Hypothalamus (tissue), 51 donors: ENCODE data around the gene SPANXN3.
A peak's percentile ranks its signal among the peaks of the same experiment; 100 is the strongest.
"Not testable (repeated sequence)": the region's sequence is repeated elsewhere in the genome, so short reads cannot be mapped to it uniquely, and the experiment has no call there.

Experiments
- DNase-seq, 51 donors: peaks; one replicate each; lab custom pipeline; 2025; lab: John Stamatoyannopoulos, UW

The SPANXN3 gene, protein sequence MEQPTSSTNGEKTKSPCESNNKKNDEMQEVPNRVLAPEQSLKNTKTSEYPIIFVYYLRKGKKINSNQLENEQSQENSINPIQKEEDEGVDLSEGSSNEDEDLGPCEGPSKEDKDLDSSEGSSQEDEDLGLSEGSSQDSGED

DNA sequence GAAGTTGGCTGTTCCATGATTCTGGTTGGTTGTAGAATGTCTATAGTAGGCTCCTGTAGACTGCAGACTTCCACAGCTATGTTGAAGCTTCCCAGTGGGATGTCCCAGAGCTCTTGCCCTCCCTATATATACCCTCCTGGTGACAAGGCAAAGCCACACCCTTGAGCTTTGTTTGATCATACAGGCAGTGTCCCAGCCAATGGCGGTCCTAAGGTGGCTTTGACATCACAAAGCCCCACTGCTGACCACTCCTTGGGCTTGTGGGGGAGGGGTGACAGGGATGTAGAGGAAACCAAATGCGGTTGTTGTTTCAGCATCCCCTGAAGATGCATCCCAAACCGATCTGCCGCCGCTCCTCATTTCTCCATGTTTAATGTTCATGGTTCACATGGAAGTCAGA, at the start of gene SPANXN3:
SPANXN3 (minus strand) TSS at position 101 of the 400 bp plus-strand sequence; CDS start at position 17, 84 bp downstream.
- DNase-seq = not testable (repeated sequence)

DNA sequence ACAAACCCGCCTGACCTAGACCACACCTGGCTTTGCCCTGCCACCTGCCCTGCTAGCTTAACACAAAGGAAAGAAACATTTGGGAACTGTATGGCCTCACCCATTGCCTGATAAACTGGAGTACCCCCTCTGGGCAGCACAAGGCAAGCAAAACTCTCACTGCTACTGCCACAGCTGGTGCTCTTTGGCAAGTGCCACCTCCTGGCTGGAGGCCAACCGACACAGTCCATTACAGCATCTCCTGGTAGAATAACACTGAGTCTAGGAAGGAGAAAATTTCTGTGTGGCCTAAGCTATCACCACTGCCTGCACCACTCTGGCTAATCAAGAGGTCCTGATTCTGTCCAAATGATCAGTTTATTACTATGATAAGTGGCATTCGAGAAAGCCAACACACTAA, 18.9 kb upstream of the SPANXN3 start:
- DNase-seq = peak in 13 of 51 donors; percentile 0 to 13 (median 0)

DNA sequence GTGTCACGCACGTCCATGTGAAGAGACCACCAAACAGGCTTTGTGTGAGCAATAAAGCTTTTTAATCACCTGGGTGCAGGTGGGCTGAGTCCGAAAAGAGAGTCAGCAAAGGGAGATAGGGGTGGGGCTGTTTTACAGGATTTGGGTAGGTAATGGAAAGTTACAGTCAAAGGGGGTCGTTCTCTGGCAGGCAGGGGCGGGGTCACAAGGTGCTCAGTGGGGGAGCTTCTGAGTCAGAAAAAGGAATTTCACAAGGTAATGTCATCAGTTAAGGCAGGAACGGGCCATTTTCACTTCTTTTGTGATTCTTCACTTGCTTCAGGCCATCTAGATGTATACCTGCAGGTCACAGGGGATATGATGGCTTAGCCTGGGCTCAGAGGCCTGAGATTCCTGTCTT, 15.1 kb downstream of the SPANXN3 start:
- not testable (repeated sequence) for DNase-seq

DNA sequence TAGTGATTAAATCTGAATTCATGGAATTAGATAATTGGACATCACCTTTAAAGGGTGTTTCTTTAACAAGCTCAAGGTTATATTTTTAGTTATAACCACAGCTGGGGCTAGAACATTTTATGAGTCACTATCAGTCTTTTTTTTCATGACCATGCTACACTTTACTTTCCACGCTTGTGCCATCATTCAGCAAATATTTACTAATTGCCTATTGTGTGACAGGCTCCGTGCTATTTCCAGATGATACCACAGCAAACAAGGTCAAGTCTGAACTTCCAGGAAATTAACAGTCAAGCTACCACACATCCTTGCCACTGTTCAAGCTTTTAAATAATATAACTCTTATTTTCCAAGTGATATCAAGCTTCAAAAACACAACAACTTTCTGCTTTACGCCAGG, 16.5 kb downstream of the SPANXN3 start:
- DNase-seq = no peak

DNA sequence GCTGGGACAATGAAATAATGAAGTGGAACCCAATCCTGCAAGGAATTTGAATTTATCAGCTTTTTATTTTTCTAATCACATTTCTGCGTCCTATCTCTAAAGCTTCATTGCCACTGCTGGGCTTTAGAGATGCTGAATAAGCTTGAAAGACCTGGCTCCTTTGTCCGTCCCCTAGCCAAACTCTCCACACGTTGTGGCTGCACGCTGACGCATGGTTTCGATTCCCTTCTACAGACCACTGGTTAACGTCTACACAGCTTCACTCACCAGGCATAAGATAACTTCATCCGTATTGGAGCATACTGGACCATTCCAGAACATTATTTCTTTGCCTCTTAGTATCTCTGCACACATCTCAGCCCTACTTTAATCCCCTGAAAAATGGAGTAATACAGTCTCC, 31.2 kb downstream of the SPANXN3 start:
- DNase-seq = no peak

DNA sequence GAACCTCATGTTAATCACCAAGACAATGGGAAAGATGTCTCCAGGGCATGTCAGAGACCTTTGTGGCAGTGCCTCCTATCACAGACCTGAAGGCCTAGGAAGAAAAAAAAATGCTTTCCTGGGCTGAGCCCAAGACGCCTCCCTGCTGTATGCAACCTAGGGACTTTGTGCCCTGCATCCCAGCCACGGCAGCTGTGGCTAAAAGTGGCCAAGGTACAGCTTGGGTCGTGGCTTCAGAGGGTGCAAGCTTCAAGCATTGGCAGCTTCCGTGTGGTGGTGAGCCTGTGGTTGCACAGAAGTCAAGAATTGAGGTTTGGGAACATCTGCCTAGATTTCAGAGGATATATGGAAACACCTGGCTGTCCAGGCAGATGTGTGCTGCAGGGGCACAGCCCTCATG, 40.5 kb downstream of the SPANXN3 start:
- DNase-seq = no peak

DNA sequence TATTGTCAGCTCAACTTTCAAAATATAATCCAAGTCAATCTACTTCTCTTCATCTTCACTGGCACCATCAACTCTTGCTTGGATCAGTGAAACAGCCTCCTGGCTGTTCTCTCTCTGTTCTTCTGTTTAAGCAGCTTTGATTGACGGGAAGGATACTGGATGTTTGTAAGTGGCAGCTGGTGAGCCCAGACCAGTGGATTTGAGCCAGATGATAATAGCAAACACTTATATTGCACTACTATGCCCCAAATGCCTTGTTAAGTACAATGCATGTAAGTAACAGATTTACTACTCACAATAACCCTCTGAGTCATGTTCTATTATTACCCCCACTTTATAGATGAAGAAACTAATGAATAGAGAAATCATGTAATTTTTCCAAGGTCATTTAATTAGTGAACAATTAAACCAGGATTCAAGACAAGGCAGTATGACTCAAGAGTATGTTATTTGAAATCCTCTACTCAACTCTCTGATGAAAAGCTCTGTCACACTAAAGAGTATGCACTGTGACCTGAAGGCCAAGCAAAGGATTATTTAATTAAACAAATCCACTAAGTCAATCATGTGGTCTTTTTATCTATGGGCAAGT, 44.8 kb downstream of the SPANXN3 start:
- DNase-seq = no peak

DNA sequence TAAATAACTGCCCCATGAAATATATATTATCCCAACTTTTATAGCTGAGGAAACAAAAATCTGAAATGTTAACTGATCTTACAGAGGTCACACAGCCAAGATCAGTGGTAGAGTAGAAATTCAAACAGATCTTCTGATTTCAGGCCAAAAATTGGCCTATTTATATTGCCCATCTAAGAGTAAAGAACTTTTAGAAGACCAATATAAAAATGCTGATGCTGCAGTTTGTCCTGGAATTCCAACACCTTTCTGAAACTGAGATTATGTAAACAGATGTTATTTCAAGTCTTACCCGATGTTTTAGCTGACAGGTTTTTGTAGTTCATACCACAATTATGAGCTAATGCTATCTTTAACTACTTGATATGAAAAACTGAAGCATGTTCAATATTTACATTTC, 51.1 kb downstream of the SPANXN3 start:
- no peak for DNase-seq

DNA sequence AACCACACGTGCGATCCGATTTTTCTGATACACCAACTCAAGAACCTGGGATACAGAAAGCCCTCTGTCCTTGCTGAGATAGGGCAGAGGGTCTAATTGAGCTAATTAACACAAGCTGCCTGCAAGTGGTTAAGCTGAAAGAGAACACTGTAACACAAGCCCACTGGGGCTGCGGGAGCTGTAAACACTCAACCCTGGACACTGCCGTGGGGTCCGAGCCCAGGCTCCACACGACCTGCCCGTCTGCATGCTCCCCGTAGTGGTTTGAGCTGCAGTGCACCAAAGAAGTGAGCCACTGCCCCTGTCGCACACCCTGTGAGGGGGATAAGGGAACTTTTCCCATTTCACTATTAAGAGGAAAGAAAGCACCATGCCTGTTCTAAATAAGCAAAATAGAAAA, 54.6 kb downstream of the SPANXN3 start:
- no peak for DNase-seq

DNA sequence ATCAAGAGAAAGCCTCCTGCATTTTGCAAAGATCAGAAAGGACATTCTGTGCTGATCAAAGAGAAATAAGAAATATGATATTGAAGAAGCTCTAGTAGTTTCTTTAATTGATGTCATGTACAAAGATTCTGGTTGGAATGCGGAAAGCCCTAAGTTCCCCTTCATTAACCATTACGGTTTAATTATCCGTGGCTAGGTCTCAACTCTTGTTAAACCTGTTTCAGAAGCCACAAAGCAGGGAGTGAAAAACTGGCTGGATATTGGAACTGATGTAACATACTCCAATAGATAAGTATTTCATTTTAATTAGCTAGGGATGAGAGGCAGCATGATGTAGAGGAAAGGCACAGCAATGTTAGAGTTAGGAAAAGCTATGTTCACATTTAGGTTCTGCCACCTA, 55.7 kb downstream of the SPANXN3 start:
- no peak for DNase-seq
